Stimulated activated CD8-positive, alpha-beta memory T cell treated with anti-CD3 and anti-CD28 coated beads, Interleukin-7, amount 100 ng/mL, for 4 hours (primary cell): Measurements from ENCODE around the gene TAF11L3.
"Not testable (repeated sequence)": the region's sequence is repeated elsewhere in the genome, so short reads cannot be mapped to it uniquely, and the experiment has no call there.

ENCODE experiments used
- DNase-seq, 2 donors: peaks; one replicate each; pipeline ENCODE4 v3.0.0-alpha.2; 2020; ENCODE audit warnings: low read depth in 2 of 2

The TAF11L3 gene

DNA sequence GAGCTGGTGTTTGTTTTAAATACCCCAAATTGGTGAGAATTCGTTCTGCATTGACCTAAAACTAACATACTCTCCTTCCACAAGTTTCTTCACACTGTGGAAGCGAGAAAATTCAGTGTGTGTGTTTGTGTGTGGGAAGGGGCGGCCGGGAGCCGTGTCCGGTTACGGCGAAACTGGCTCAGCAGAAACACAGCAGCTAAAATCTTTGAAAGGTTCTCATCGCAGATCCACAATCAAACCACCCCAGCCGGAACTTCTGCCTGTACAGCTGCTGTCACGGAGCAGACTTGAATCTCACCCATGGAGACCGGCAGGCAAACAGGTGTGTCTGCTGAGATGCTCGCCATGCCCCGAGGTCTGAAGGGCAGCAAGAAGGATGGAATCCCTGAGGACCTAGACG, at the start of gene TAF11L3:
Gene TAF11L3 (plus strand): TSS at position 301 of the 400 bp plus-strand sequence.
- not testable (repeated sequence) for DNase-seq

- DNase-seq = no peak
These were observed 48.1 kb upstream of the TAF11L3 start for GRCh38 chr5:17470064-17470463.

GRCh38 chr5:17475064-17475463, 43.1 kb upstream of the TAF11L3 start:
- DNase-seq = not testable (repeated sequence)

- DNase-seq = no peak
These were observed 41.1 kb upstream of the TAF11L3 start for GRCh38 chr5:17477043-17477442.

DNA sequence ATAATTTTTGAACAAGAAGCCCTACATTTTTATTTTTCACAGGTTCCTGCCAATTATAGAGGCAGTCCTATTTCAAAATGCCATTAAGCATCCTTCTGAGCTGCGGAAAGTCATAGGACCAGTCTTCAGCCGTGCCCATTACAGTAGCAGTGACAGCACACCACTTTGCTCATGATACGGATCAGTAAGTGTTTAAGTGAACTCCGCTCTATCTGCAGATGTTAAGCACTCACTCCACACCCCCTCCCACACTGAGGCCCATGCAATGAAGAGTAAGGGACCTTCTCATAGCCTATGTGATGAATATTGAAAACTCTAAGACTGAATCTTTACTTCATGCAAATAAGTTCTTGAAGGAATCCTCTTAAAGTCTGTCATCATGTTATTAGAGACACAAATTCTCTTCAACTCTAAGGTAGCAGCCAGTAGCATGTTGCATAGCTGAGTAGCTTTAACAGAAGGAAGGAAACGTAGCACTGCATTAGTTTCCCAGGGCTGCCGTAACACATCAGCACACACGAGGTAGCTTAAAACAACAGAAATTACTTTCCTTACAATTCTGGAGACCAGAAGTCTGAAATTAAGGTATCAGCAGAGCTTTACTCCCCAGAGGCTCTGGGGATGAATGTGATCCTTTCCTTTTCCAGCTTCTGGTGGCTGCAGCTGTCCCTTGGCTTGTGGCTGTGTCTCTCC, 40.4 kb upstream of the TAF11L3 start:
- DNase-seq = no peak

DNA sequence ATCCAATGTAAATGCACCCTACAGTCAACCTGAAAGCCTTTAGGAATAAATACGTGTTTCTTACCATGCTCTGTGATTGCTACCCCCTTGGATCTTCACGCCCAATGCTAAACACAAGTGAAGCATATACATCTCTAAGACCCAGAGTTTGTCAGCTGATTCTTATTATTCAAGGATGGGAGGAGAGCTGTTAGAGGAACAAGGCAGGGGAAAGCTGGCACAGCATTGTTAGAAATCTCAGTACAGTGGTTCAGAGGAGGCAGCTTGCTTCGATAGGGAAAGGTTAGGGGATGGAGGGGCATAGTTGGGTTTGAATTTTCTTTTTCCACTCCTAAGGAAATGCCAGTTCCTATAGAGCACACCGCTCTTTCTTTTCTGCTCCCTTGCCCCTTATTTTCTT, 36.8 kb upstream of the TAF11L3 start:
- no peak for DNase-seq

- DNase-seq = no peak
These were observed 35.4 kb upstream of the TAF11L3 start for GRCh38 chr5:17482790-17483189.

GRCh38 chr5:17486464-17487173, 31.5 kb upstream of the TAF11L3 start:
- not testable (repeated sequence) for DNase-seq

- DNase-seq = no peak
These were observed 31.0 kb upstream of the TAF11L3 start for GRCh38 chr5:17487174-17487512.

- not testable (repeated sequence) for DNase-seq
These were observed 26.9 kb upstream of the TAF11L3 start for GRCh38 chr5:17491257-17491656.

DNA sequence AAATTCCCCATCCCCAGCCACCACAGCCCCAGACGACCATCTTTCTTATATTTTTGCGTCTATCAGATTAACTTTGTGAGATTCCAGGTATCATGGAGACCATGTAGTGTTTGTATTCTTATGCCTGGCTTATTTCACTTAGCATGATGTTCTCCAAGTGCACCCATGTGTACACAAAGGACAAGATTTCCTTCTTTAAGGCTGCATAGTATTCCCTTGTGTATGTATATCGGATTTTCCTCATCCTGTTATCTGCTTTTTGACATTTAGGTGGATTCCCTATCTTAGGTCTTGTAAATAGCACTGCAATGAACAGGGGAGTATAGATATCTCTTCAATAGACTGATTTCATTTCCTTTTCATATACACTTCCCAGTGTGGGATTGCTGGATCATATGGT, 25.4 kb upstream of the TAF11L3 start:
- DNase-seq = no peak

- no peak for DNase-seq
These were observed 20.7 kb upstream of the TAF11L3 start for GRCh38 chr5:17497446-17497845.

GRCh38 chr5:17497931-17498330, 20.2 kb upstream of the TAF11L3 start, which contains the start of gene TAF11L2:
TSS of gene TAF11L2 (plus strand) at chr5:17498231.
- not testable (repeated sequence) for DNase-seq

DNA sequence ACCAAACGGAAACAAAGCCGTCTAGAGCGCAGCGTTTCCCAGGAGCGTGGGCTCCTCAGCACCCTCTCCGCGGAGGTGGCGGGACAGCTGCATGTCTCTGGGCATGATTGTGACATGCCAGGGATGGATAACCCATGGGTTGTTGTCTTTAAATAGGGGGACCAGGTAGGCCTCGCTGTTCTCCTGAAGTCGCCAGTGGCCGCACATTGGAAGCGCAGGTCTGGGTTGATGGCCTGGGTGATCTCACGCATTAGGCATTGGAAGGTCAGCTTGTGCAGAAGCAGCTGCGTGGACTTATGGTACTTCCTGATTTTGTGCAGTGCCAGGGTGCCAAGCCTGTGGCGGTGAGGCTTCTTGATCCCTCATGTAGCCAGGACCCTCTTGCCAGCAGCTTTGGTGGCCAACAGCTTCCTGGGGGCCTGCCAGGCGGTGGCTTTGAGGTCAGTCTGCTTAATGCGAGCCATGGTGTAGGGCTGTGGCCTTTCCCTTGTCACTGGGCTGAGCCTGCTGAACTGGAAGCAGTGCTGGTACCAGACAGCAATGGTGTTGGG, 6.3 kb upstream of the TAF11L3 start:
- no peak for DNase-seq

GRCh38 chr5:17517526-17517925, 641 bp upstream of the TAF11L3 start:
- not testable (repeated sequence) for DNase-seq

DNA sequence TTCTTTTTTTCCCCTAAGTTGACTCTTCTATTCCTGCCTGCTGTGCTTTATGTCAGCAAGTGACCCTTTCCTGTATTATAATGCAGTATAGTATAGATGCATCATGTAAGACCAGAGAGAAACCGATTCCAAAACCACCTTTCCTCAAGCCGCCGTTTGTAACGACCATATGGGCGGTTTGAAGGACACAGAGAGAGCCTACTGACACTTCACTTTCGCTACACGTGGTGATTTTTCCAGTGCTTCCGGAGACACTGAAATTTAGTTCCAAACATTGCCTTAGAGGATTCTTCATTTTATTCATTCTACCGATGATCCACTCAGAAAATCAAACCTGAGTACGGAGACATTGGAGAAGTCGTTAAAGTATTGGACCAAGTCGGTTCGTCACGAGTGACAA, 1.3 kb downstream of the TAF11L3 start:
- DNase-seq = not testable (repeated sequence)

DNA sequence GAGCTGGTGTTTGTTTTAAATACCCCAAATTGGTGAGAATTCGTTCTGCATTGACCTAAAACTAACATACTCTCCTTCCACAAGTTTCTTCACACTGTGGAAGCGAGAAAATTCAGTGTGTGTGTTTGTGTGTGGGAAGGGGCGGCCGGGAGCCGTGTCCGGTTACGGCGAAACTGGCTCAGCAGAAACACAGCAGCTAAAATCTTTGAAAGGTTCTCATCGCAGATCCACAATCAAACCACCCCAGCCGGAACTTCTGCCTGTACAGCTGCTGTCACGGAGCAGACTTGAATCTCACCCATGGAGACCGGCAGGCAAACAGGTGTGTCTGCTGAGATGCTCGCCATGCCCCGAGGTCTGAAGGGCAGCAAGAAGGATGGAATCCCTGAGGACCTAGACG, 3.3 kb downstream of the TAF11L3 start, which contains the start of gene TAF11L4:
Gene TAF11L4 (plus strand): TSS at position 301 of the 400 bp plus-strand sequence.
- DNase-seq = not testable (repeated sequence)

DNA sequence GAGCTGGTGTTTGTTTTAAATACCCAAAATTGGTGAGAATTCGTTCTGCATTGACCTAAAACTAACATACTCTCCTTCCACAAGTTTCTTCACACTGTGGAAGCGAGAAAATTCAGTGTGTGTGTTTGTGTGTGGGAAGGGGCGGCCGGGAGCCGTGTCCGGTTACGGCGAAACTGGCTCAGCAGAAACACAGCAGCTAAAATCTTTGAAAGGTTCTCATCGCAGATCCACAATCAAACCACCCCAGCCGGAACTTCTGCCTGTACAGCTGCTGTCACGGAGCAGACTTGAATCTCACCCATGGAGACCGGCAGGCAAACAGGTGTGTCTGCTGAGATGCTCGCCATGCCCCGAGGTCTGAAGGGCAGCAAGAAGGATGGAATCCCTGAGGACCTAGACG, 6.8 kb downstream of the TAF11L3 start, which contains the start of gene TAF11L5:
Gene TAF11L5 (plus strand): TSS at position 301 of the 400 bp plus-strand sequence.
- DNase-seq = not testable (repeated sequence)

DNA sequence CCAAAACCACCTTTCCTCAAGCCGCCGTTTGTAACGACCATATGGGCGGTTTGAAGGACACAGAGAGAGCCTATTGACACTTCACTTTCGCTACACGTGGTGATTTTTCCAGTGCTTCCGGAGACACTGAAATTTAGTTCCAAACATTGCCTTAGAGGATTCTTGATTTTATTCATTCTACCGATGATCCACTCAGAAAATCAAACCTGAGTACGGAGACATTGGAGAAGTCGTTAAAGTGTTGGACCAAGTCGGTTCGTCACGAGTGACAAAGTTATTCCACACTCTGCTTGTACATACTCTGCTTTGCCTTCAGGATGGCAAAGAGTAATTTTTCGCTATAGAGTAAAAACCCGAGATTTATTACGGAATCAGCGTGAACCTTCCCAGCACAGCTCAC, 8.3 kb downstream of the TAF11L3 start:
- not testable (repeated sequence) for DNase-seq

GRCh38 chr5:17528369-17528768, 10.2 kb downstream of the TAF11L3 start, which contains the start of gene TAF11L6:
TSS of gene TAF11L6 (plus strand) at chr5:17528669.
- DNase-seq = not testable (repeated sequence)
